ENCODE data around the gene ATP6V0B.

The ATP6V0B gene

GRCh38 chr1:43946236-43947060 lies 28.3 kb upstream of the ATP6V0B start, which contains the start of gene IPO13:
Gene IPO13 (plus strand): TSS chr1:43946950. CDS start chr1:43947601, 651 bp downstream.
- DNase-seq (ENCODE audit: low spot score), result peak; percentile 100
- peak; percentile 91 for FAIRE-seq

- DNase-seq (ENCODE audit: low spot score), result no peak
- FAIRE-seq, result no peak
Measured at GRCh38 chr1:43947061-43947873, 27.5 kb upstream of the ATP6V0B start.

- no peak for DNase-seq (ENCODE audit: low spot score)
- no peak for FAIRE-seq
Measured at GRCh38 chr1:43947874-43948437, 26.8 kb upstream of the ATP6V0B start.

- FAIRE-seq, result peak; percentile 13
- DNase-seq (ENCODE audit: low spot score), result no peak
Measured at GRCh38 chr1:43949678-43950077, 25.1 kb upstream of the ATP6V0B start.

GRCh38 chr1:43951021-43951985 lies 23.5 kb upstream of the ATP6V0B start:
- no peak for DNase-seq (ENCODE audit: low spot score)
- FAIRE-seq, result no peak

- DNase-seq (ENCODE audit: low spot score), result no peak
- no peak for FAIRE-seq
Measured at GRCh38 chr1:43952731-43953346, 21.9 kb upstream of the ATP6V0B start.

GRCh38 chr1:43953361-43953760 lies 21.4 kb upstream of the ATP6V0B start:
- DNase-seq (ENCODE audit: low spot score) (no peak), FAIRE-seq (no peak)

- DNase-seq (ENCODE audit: low spot score), result no peak
- FAIRE-seq, result no peak
Measured at GRCh38 chr1:43954036-43954435, 20.7 kb upstream of the ATP6V0B start.

- peak; percentile 17 for FAIRE-seq
- DNase-seq (ENCODE audit: low spot score), result no peak
Measured at GRCh38 chr1:43956234-43956633, 18.5 kb upstream of the ATP6V0B start.

- FAIRE-seq (peak; percentile 5), DNase-seq (ENCODE audit: low spot score) (no peak)
Measured at GRCh38 chr1:43957407-43958040, 17.2 kb upstream of the ATP6V0B start.

GRCh38 chr1:43958351-43959255 lies 16.2 kb upstream of the ATP6V0B start:
- DNase-seq (ENCODE audit: low spot score) (no peak), FAIRE-seq (peak; percentile 76)

- no peak for FAIRE-seq
- no peak for DNase-seq (ENCODE audit: low spot score)
Measured at GRCh38 chr1:43960798-43961197, 14.0 kb upstream of the ATP6V0B start.

GRCh38 chr1:43961692-43962091 lies 13.1 kb upstream of the ATP6V0B start:
- no peak for FAIRE-seq
- no peak for DNase-seq (ENCODE audit: low spot score)

GRCh38 chr1:43962324-43962723 lies 12.4 kb upstream of the ATP6V0B start:
- FAIRE-seq (peak; percentile 63), DNase-seq (ENCODE audit: low spot score) (no peak)

GRCh38 chr1:43963006-43963405 lies 11.8 kb upstream of the ATP6V0B start:
- FAIRE-seq, result no peak

GRCh38 chr1:43963890-43964289 lies 10.9 kb upstream of the ATP6V0B start:
- no peak for FAIRE-seq

More at GRCh38 chr1:43963006-43963405, 11.8 kb upstream of the ATP6V0B start:
- DNase-seq (ENCODE audit: low spot score), result no peak

GRCh38 chr1:43965316-43965715 lies 9.4 kb upstream of the ATP6V0B start:
- DNase-seq (ENCODE audit: low spot score) (no peak), FAIRE-seq (no peak)

More at GRCh38 chr1:43963890-43964289, 10.9 kb upstream of the ATP6V0B start:
- DNase-seq (ENCODE audit: low spot score), result no peak

- DNase-seq (ENCODE audit: low spot score), result peak; percentile 56
- FAIRE-seq, result no peak
Measured at GRCh38 chr1:43968348-43968948, 6.3 kb upstream of the ATP6V0B start.
